ENCODE results near the gene CAMK1D. TPM values are rescaled to one million over a fixed set of nuclear protein-coding genes. Genes with fewer than 3 reads are reported as not detected.

CAMK1D gene
- total RNA-seq, 1 donor from 2014 or later, result 12.8 TPM

GRCh38 chr10:12538491-12538995 lies 189.2 kb downstream of the CAMK1D start:
- Histone ChIP-seq H3K27me3 (no peaks in the 10 kb centered on the region), H3K36me3 (no peaks in the 10 kb centered on the region), H3K27ac (no peak overlapping the region), H3K4me3 (no peak overlapping the region), H3K4me1 (no peaks in the 10 kb centered on the region), H3K9me3 (no peaks in the 10 kb centered on the region)
- TF ChIP-seq, protein P1, sequence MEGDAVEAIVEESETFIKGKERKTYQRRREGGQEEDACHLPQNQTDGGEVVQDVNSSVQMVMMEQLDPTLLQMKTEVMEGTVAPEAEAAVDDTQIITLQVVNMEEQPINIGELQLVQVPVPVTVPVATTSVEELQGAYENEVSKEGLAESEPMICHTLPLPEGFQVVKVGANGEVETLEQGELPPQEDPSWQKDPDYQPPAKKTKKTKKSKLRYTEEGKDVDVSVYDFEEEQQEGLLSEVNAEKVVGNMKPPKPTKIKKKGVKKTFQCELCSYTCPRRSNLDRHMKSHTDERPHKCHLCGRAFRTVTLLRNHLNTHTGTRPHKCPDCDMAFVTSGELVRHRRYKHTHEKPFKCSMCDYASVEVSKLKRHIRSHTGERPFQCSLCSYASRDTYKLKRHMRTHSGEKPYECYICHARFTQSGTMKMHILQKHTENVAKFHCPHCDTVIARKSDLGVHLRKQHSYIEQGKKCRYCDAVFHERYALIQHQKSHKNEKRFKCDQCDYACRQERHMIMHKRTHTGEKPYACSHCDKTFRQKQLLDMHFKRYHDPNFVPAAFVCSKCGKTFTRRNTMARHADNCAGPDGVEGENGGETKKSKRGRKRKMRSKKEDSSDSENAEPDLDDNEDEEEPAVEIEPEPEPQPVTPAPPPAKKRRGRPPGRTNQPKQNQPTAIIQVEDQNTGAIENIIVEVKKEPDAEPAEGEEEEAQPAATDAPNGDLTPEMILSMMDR (IDR thresholded peaks at IDR 0.05), result no peak
- TF ChIP-seq POLR2AphosphoS5 (IDR thresholded peaks at IDR 0.05; ENCODE audit: insufficient read depth in 1 of 2, low read depth in 1 of 2), result no peak
- no peak for TF ChIP-seq POLR2A (IDR thresholded peaks at IDR 0.05)
- peak in 1 of 2 donors; percentile 81 for DNase-seq (ENCODE audit: extremely low spot score in 2 of 2)
- intact Hi-C loops (cut with DNase I), result no loop called here

DNA sequence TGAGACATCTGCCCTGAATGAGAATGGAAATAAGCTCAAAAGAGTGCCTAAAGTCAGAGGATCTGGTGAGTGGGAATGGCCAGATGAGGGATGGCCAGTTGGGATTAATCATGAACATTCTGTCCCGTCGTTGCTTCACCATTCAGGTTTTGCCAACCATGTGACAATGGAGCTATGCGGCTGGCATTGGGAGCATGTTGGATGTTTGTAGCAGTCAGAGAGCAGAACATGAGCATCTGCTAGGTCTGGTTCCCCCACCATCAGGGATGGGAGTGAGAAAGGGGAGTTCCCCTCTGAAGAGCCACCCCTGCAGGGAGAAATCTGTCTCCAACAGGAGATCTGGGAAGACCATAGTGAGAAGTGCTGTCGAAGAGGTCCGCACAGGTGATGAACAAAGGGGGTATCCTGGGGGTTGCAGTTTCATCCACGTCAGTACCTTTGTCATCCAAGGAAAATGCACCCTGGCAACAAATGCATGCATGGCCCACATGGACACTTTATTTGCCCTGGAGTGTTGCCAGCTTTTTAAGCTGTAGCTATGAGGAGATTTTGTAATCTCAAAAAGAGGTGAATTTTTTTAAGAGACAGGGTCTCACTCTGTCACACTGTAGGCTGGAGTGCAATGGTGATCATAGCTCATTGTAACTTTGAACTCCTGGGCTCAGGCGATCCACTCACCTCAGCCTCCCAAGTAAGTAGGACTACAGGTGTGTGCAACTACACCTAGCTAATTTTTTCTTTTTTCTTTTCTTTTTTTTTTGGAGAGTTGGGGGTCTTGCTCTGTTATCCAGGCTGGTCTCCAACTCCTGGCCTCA lies 190.2 kb downstream of the CAMK1D start:
- Histone ChIP-seq H3K27me3 (no peaks in the 10 kb centered on the region), H3K36me3 (no peaks in the 10 kb centered on the region), H3K4me3 (no peak overlapping the region), H3K9me3 (no peaks in the 10 kb centered on the region), H3K27ac (no peak overlapping the region), H3K4me1 (no peaks in the 10 kb centered on the region)
- peak in 1 of 2 donors; percentile 89 for DNase-seq (ENCODE audit: extremely low spot score in 2 of 2)
- intact Hi-C loops (cut with DNase I), result no loop called here
- TF ChIP-seq POLR2AphosphoS5 (IDR thresholded peaks at IDR 0.05; ENCODE audit: insufficient read depth in 1 of 2, low read depth in 1 of 2) (no peak), POLR2A (IDR thresholded peaks at IDR 0.05) (no peak)
- TF ChIP-seq, protein P1 (IDR thresholded peaks at IDR 0.05), result no peak

DNA sequence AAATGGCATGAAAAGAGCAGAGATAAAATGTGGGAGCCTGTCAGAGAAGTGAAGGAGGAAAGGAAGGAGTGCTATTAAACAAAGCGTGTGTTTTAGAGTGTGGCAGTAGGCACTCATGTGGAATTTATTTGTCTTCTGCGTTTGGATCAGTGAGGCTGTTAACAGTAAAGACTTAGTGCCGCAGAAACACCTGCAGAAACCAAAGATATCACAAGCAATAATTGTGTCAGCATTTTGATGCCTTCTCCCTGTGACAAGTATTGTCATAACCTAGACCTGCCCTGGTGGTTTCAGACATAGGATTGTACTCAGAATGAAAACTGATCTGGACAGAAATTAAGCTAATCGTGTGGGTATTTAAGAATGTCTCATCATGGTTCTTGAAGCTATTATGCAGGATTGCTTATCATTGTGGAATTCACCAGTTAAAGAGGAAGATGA lies 191.0 kb downstream of the CAMK1D start:
- DNase-seq (ENCODE audit: extremely low spot score in 2 of 2), result no peak
- Histone ChIP-seq H3K27ac (no peak overlapping the region), H3K36me3 (no peaks in the 10 kb centered on the region), H3K9me3 (no peaks in the 10 kb centered on the region), H3K4me1 (no peaks in the 10 kb centered on the region), H3K27me3 (no peaks in the 10 kb centered on the region), H3K4me3 (no peak overlapping the region)
- intact Hi-C loops (cut with DNase I), result no loop called here
- TF ChIP-seq POLR2A (IDR thresholded peaks at IDR 0.05), result no peak
- no peak for TF ChIP-seq POLR2AphosphoS5 (IDR thresholded peaks at IDR 0.05; ENCODE audit: insufficient read depth in 1 of 2, low read depth in 1 of 2)
- TF ChIP-seq, protein P1 (IDR thresholded peaks at IDR 0.05), result no peak

DNA sequence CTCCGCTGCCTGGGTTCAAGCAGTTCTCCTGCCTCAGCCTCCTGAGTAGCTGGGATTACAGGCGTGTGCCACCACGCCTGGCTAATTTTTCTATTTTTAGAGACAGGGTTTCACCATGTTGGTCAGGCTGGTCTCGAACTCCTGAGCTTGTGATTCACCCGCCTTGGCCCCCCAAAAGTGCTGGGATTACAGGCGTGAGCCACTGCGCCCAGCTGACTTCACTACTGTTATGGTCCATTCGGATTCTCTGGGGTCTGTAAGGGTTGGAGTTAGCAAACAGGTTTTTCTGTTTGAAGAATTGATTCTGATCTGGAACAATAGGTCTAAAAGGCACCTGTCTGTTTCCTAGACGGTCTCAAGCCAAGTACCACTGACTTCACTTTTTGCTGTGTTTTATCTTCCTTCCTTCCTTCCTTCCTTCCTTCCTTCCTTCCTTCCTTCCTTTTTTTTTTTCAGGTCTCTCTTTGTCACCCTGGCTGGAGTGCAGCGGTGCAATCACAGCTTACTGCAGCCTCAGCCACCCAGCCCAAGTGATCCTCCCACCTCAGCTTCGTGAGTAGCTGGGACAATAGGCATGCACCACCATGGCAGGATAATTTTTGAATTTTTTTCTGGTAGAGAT lies 192.2 kb downstream of the CAMK1D start:
- H3K27me3 ChIP-seq, result no peaks in the 10 kb centered on the region
- DNase-seq (ENCODE audit: extremely low spot score in 2 of 2), result peak in 1 of 2 donors; percentile 76
- TF ChIP-seq, protein P1 (IDR thresholded peaks at IDR 0.05), result no peak
- TF ChIP-seq POLR2A (IDR thresholded peaks at IDR 0.05) (no peak), POLR2AphosphoS5 (IDR thresholded peaks at IDR 0.05; ENCODE audit: insufficient read depth in 1 of 2, low read depth in 1 of 2) (no peak)
- no peaks in the 10 kb centered on the region for H3K36me3 ChIP-seq
- intact Hi-C loops (cut with DNase I), result no loop called here
- no peaks in the 10 kb centered on the region for H3K4me1 ChIP-seq
- no peaks in the 10 kb centered on the region for H3K9me3 ChIP-seq
- no peak overlapping the region for H3K4me3 ChIP-seq
- no peak overlapping the region for H3K27ac ChIP-seq
